Osteocyte (in vitro differentiated cells): ENCODE data around the gene ATP6AP1. TPM values are rescaled to one million over a fixed set of nuclear protein-coding genes. Genes with fewer than 3 reads are reported as not detected.

Experiments used
- DNase-seq: peaks from one replicate; pipeline ENCODE4 v3.0.0; 2021; ENCODE audit warnings: mixed read lengths; ENCODE audit not compliant: unreplicated experiment; ENCODE audit errors: extremely low spot score
- H3K27ac Mint-ChIP-seq: one replicate; pipeline ENCODE4 v1.8.0; 2021; ENCODE audit warnings: mild to moderate bottlenecking, mixed read lengths; ENCODE audit not compliant: unreplicated experiment
- H3K27me3 Mint-ChIP-seq: one replicate; pipeline ENCODE4 v1.8.0; 2021; ENCODE audit warnings: mixed read lengths; ENCODE audit not compliant: unreplicated experiment
- H3K36me3 Mint-ChIP-seq: one replicate; pipeline ENCODE4 v1.8.0; 2021; ENCODE audit warnings: mixed read lengths; ENCODE audit not compliant: unreplicated experiment
- H3K4me1 Mint-ChIP-seq: one replicate; pipeline ENCODE4 v1.8.0; 2021; ENCODE audit warnings: mixed read lengths; ENCODE audit not compliant: unreplicated experiment
- H3K4me3 Mint-ChIP-seq: one replicate; pipeline ENCODE4 v1.8.0; 2021; ENCODE audit warnings: mild to moderate bottlenecking, moderate library complexity, mixed read lengths; ENCODE audit not compliant: unreplicated experiment
- H3K9me3 Mint-ChIP-seq: one replicate; pipeline ENCODE4 v1.8.0; 2021; ENCODE audit warnings: mixed read lengths; ENCODE audit not compliant: unreplicated experiment
- CTCF ChIP-seq: fragments of 200-600 bp; sonication (generic); IDR thresholded peaks from 2 replicates; pipeline ENCODE4 v1.5.0; 2021; ENCODE audit warnings: antibody characterized with exemption, mild to moderate bottlenecking, moderate library complexity
- total RNA-seq: library from RNA; stranded (reverse); gene quantifications from 2 replicates; pipeline ENCODE4 v1.2.1, GENCODE V29; 2021

The ATP6AP1 gene
- total RNA-seq, 1 donor from 2014 or later = 144 TPM

GRCh38 chrX:154430916-154431315, 2.4 kb downstream of the ATP6AP1 start:
- Mint-ChIP-seq H3K4me1 (peaks cover 20% of the 10 kb centered on the region), H3K27me3 (no peaks in the 10 kb centered on the region), H3K36me3 (no peaks in the 10 kb centered on the region), H3K27ac (no peak overlapping the region), H3K9me3 (peaks cover 4% of the 10 kb centered on the region), H3K4me3 (no peak overlapping the region)
- TF ChIP-seq CTCF = no peak
- DNase-seq = no peak

GRCh38 chrX:154431341-154431740, 2.9 kb downstream of the ATP6AP1 start:
- Mint-ChIP-seq H3K4me1 (peaks cover 22% of the 10 kb centered on the region), H3K9me3 (peaks cover 4% of the 10 kb centered on the region), H3K27ac (no peak overlapping the region), H3K27me3 (no peaks in the 10 kb centered on the region), H3K36me3 (no peaks in the 10 kb centered on the region), H3K4me3 (no peak overlapping the region)
- no peak for DNase-seq
- TF ChIP-seq CTCF = no peak

- Mint-ChIP-seq H3K27me3 (no peaks in the 10 kb centered on the region), H3K27ac (no peak overlapping the region), H3K9me3 (peaks cover 4% of the 10 kb centered on the region), H3K4me3 (no peak overlapping the region), H3K36me3 (no peaks in the 10 kb centered on the region), H3K4me1 (peaks cover 23% of the 10 kb centered on the region)
- no peak for DNase-seq
- TF ChIP-seq CTCF = no peak
These were observed 3.7 kb downstream of the ATP6AP1 start for GRCh38 chrX:154432210-154432609.

- no peaks in the 10 kb centered on the region for H3K36me3 Mint-ChIP-seq
- no peak for TF ChIP-seq CTCF
- no peak for DNase-seq
These were observed 5.1 kb downstream of the ATP6AP1 start for GRCh38 chrX:154433605-154434004.

GRCh38 chrX:154434394-154435168, 6.1 kb downstream of the ATP6AP1 start:
- H3K4me1 Mint-ChIP-seq = peaks cover 16% of the 10 kb centered on the region
- peaks cover 4% of the 10 kb centered on the region for H3K9me3 Mint-ChIP-seq
- no peak for DNase-seq
- no peak overlapping the region for H3K4me3 Mint-ChIP-seq
- H3K27ac Mint-ChIP-seq = no peak overlapping the region
- TF ChIP-seq CTCF = no peak
- H3K27me3 Mint-ChIP-seq = no peaks in the 10 kb centered on the region
- no peaks in the 10 kb centered on the region for H3K36me3 Mint-ChIP-seq

More at GRCh38 chrX:154433605-154434004, 5.1 kb downstream of the ATP6AP1 start:
- no peak overlapping the region for H3K4me3 Mint-ChIP-seq
- H3K27ac Mint-ChIP-seq = no peak overlapping the region
- peaks cover 4% of the 10 kb centered on the region for H3K9me3 Mint-ChIP-seq
- H3K27me3 Mint-ChIP-seq = no peaks in the 10 kb centered on the region
- H3K4me1 Mint-ChIP-seq = peaks cover 22% of the 10 kb centered on the region
